HG03139 (cell line): ENCODE results near the gene EFCAB6.

Experiments used
- ATAC-seq: cut with Tn5 transposase; IDR thresholded peaks from one replicate; pipeline ENCODE4 v1.9.1; 2021; ENCODE audit not compliant: unreplicated experiment

EFCAB6 gene

GRCh38 chr22:43830931-43831560 lies 18.9 kb upstream of the EFCAB6 start:
- no peak for ATAC-seq

GRCh38 chr22:43829904-43830851 lies 18.1 kb upstream of the EFCAB6 start:
- ATAC-seq = no peak

DNA sequence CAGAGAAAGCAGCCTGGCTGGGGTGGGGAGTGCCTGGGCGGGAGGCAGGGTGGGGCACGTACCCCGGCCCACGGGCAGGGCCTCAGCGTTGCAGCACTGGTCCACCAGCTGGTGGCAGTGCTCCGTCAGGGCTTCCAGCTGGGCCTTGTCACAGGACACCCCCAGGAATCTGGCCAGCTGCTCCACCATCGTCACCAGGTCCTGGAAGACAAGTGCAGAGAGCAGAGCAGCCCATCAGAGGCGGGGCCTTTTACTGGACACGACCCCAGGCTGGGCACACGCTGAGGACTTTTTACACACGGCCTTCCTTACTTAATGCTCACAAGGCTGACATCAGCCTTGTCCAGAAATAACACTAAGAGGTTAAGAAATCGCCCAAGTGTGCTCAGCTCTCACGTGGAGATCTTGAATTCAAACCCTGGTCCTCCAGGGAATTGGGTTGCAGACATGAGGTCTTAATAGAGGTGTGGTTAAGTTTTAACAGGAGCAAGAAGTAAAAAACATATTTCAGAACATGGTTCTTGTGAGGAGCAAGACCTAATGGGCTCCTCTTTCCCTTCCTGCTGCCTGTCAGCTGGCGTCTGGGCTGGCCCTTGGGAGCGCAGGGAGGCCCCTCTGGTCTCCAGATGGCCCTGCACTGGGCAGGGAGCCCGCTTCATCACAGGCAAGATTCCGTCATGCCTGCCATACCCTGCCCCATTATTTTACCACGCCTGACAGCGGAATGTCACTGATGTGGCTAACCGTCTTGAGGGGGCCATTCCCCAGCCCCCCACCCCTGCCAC lies 17.1 kb upstream of the EFCAB6 start:
- ATAC-seq = no peak

GRCh38 chr22:43828725-43828997 lies 16.6 kb upstream of the EFCAB6 start:
- no peak for ATAC-seq

GRCh38 chr22:43827926-43828724 lies 16.0 kb upstream of the EFCAB6 start:
- ATAC-seq = no peak

- no peak for ATAC-seq
Measured at GRCh38 chr22:43827003-43827735, 15.1 kb upstream of the EFCAB6 start.

DNA sequence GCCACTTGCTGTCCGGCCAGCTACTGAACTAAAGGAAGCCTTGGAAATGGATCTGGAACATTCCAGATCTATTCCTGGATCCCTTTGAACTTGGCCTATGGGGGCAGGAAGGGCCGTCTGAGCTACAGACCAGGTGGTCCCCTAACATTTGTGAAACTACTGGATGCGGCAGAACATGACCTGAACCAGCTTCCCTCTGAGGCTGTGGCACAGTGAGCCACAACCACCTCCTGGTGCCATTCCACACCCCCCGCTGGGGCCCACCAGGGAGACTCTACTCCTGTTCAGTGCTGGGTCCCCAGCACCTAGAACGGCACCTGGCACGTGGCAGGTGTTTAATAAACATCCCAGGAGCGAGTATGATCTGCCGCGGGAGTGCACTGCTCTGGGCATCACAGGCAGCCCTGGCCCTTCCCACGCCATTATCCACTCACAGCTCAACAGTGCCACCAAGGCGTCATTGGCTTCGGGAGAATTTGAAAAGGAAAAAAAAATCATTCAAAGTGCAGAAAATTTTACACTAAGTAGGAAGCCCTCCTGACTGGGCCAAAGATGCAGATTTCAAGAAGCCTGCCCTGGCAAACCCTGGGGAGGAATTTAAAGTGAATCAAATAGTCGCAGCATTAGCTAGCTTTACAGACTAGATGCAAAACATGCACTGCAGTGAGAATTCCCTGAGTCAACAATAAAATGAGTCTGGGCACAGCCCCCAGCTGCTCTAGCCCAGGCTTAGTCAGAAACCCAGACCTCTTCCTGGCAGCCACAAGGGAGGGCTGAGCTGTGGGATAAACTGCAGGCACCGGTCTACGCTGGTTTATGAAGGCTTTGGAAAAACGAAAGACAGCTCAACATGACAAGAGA lies 14.3 kb upstream of the EFCAB6 start:
- ATAC-seq = no peak

DNA sequence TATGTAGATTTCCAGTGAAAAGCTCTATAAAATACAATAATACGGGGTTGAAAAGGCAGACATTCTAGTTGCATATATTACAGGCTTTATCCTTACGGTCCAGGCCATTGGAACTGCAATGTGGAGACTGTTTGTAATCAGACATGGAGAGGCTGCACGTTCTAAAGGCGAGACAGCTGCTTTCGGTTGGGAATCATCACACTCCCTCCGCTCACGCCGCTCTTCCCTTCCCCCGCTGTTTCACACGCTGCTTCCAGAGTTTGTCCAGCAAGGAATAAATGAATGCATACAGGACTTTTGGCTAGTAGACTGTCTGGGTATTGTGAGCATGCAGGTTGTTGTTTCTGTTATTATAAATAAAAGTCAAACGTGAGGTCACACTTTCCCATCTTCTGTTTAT lies 13.5 kb upstream of the EFCAB6 start:
- ATAC-seq = no peak

- no peak for ATAC-seq
Measured at GRCh38 chr22:43824724-43825420, 12.8 kb upstream of the EFCAB6 start.

GRCh38 chr22:43823911-43824665 lies 12.0 kb upstream of the EFCAB6 start:
- no peak for ATAC-seq

- no peak for ATAC-seq
Measured at GRCh38 chr22:43823353-43823908, 11.3 kb upstream of the EFCAB6 start.

- ATAC-seq = no peak
Measured at GRCh38 chr22:43821606-43822425, 9.7 kb upstream of the EFCAB6 start.

- no peak for ATAC-seq
Measured at GRCh38 chr22:43820651-43821305, 8.7 kb upstream of the EFCAB6 start.

- ATAC-seq = no peak
Measured at GRCh38 chr22:43819931-43820640, 8.0 kb upstream of the EFCAB6 start.

DNA sequence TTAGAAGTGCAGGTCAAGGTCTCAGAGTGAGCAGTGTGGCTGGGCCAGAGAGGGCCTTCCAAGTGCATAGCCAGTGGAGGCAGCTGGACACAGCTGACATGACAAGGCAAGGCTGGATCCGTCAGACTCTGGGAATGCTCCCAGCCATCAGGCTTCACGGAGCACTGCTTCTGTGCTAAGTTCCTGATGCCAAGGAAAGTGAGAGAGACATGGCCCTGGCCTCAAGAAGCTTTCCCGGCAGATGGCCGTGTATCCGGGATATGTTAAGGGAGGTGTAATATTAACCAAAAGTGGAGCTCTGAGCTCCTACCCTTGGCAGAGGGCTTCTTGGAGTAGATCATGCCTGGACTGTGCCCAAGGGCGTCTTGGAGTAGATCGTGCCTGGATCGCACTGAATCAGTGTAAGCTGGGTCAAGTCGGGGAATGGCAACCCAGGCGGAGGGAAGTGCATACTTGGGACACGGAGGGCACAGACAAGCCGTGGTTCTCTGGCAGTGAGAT lies 7.4 kb upstream of the EFCAB6 start:
- no peak for ATAC-seq

DNA sequence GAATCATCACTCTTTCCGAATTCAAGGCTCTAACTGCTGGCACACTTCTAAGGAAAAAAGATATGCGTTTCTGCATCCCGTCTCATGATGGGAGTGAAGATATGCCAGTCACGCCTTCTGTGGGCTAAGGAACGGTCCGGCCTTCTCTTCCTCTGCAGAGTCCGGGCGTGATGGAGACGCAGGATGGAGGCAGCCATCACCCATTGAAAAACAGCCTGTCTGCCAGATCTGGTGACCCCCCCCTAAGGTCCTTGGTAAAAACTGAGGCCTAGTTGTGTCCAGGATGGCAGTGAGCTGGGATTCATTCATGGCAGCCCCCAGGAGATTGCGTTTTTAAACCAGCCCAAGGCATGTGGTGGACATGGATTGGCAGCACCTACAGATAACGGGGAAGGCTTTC lies 6.9 kb upstream of the EFCAB6 start:
- ATAC-seq = no peak
